A549 (cell line): ENCODE results near the gene RASSF6. TPM values are rescaled to one million over a fixed set of nuclear protein-coding genes. Genes with fewer than 3 reads are reported as not detected.
"Not testable (repeated sequence)": the region's sequence is repeated elsewhere in the genome, so short reads cannot be mapped to it uniquely, and the experiment has no call there.

Experiments
- ATAC-seq, 2 experiments: fragments of 200-7000 bp in 1 of 2; fragments of >200 bp in 1 of 2; cut with Nextera tagmentation in 1 of 2; cut with Tn5 transposase in 1 of 2; 3 replicates each; pipeline versions ENCODE4 v1.8.0 to v1.9.1; 2018 to 2020; ENCODE audit warnings: mild to moderate bottlenecking in 1 of 2, moderate library complexity in 1 of 2
- CTCF ChIA-PET: fragments of 300-600 bp; sonication (Branson Sonifier 250); formaldehyde crosslinking; extraction: SDS; loops from one replicate; lab custom pipeline; 2021; ENCODE audit warnings: antibody characterized with exemption, inconsistent platforms; lab: Yijun Ruan, JAX
- POLR2A ChIA-PET: fragments of 350-600 bp; formaldehyde crosslinking; extraction: SDS; loops from one replicate; lab custom pipeline; 2021; ENCODE audit warnings: antibody characterized with exemption, inconsistent platforms; lab: Yijun Ruan, JAX
- DNase-seq, 2 experiments: peaks; one replicate each; pipeline versions ENCODE4 v3.0.0 to v3.0.0-alpha.2; 2011 to 2016; ENCODE audit warnings: low read depth in 1 of 2, low spot score in 1 of 2
- FAIRE-seq: peaks from 2 replicates; lab custom pipeline; 2011; peaks lifted over from hg19 to GRCh38; lab: Jason Lieb, UNC
- H3K27ac ChIP-seq, 2 experiments: fragments of >200 bp; sonication (Bioruptor Twin); formaldehyde crosslinking; 3 replicates each; pipeline ENCODE4 v1.5.1; 2016 to 2017
- H3K4me1 ChIP-seq: fragments of >200 bp; sonication (Bioruptor Twin); formaldehyde crosslinking; 3 replicates; pipeline ENCODE4 v1.6.1; 2016
- H3K4me2 ChIP-seq: fragments of >200 bp; sonication (Bioruptor Twin); formaldehyde crosslinking; 3 replicates; pipeline ENCODE4 v1.6.1; 2016
- H3K4me3 ChIP-seq: fragments of >200 bp; sonication (Bioruptor Twin); formaldehyde crosslinking; 3 replicates; pipeline ENCODE4 v1.5.1; 2016
- H3K9me3 ChIP-seq: fragments of >200 bp; sonication (Bioruptor Twin); formaldehyde crosslinking; 3 replicates; pipeline ENCODE4 v1.6.1; 2016
- CBX8 ChIP-seq: fragments of 200-600 bp; sonication (generic); IDR thresholded peaks from 2 replicates; pipeline ENCODE4 v1.6.1; 2016
- CHD2 ChIP-seq: fragments of 150-350 bp; IDR thresholded peaks from 2 replicates; pipeline ENCODE4 v1.6.1; 2014; ENCODE audit warnings: low read length; ENCODE audit not compliant: partially characterized antibody
- CTCF ChIP-seq: fragments of >200 bp; sonication (Bioruptor Twin); formaldehyde crosslinking; IDR thresholded peaks from 3 replicates; pipeline ENCODE4 v1.5.1; 2016
- EHMT2 ChIP-seq: fragments of 200-600 bp; sonication (generic); IDR thresholded peaks from 2 replicates; pipeline ENCODE4 v1.6.1; 2016; ENCODE audit warnings: antibody characterized with exemption, low read depth, mild to moderate bottlenecking, moderate library complexity
- FOSB ChIP-seq: fragments of 250-450 bp; sonication (Bioruptor Pico); IDR thresholded peaks from 2 replicates; pipeline ENCODE4 v1.5.0; 2020; ENCODE audit warnings: mild to moderate bottlenecking, moderate library complexity
- GATA3 ChIP-seq: IDR thresholded peaks from 2 replicates; pipeline ENCODE4 v1.6.1; 2012; ENCODE audit warnings: borderline replicate concordance
- HEYL ChIP-seq: fragments of 250-450 bp; sonication (Bioruptor Pico); IDR thresholded peaks from 2 replicates; pipeline ENCODE4 v1.8.0; 2021; ENCODE audit warnings: mild to moderate bottlenecking, moderate library complexity
- HOXB13 ChIP-seq: fragments of 250-450 bp; sonication (Bioruptor Pico); IDR thresholded peaks from 2 replicates; pipeline ENCODE4 v1.5.0; 2020; ENCODE audit warnings: low read depth, mild to moderate bottlenecking, moderate library complexity
- HOXB5 ChIP-seq: fragments of 250-450 bp; sonication (Bioruptor Pico); IDR thresholded peaks from 2 replicates; pipeline ENCODE4 v1.5.0; 2020; ENCODE audit warnings: mild to moderate bottlenecking, moderate library complexity
- JUN ChIP-seq, 2 experiments: fragments of >200 bp; sonication (Bioruptor Twin); formaldehyde crosslinking; IDR thresholded peaks; 2 replicates in 1 of 2; 3 replicates in 1 of 2; pipeline ENCODE4 v1.6.1; 2016 to 2017
- KDM1A ChIP-seq: fragments of 200-600 bp; sonication (generic); IDR thresholded peaks from 2 replicates; pipeline ENCODE4 v1.6.1; 2016; ENCODE audit warnings: low read depth, mild to moderate bottlenecking
- KDM5A ChIP-seq: fragments of 200-600 bp; sonication (generic); IDR thresholded peaks from 2 replicates; pipeline ENCODE4 v1.6.1; 2016; ENCODE audit warnings: antibody characterized with exemption, mild to moderate bottlenecking
- MYC ChIP-seq: IDR thresholded peaks from 2 replicates; pipeline ENCODE4 v1.6.1; 2012; ENCODE audit warnings: mild to moderate bottlenecking, inconsistent platforms, low read length, improper control_type of control experiment, borderline replicate concordance
- NR3C1 ChIP-seq: fragments of >200 bp; sonication (Bioruptor Twin); formaldehyde crosslinking; IDR thresholded peaks from 3 replicates; pipeline ENCODE4 v1.6.1; 2017
- RAD21 ChIP-seq, 2 experiments: fragments of >200 bp in 1 of 2; sonication (Bioruptor Twin) in 1 of 2; formaldehyde crosslinking in 1 of 2; IDR thresholded peaks in 1 of 2; conservative IDR thresholded peaks in 1 of 2; 2 replicates in 1 of 2; 3 replicates in 1 of 2; pipeline ENCODE4 v1.6.1; 2012 to 2018; ENCODE audit warnings: inconsistent platforms in 1 of 2
- RFX5 ChIP-seq: fragments of 450-650 bp; IDR thresholded peaks from 2 replicates; pipeline ENCODE4 v1.7.1; 2014; ENCODE audit warnings: antibody characterized with exemption, mild to moderate bottlenecking, moderate library complexity
- SMC3 ChIP-seq: fragments of >200 bp; sonication (Bioruptor Twin); formaldehyde crosslinking; IDR thresholded peaks from 3 replicates; pipeline ENCODE4 v1.6.1; 2018; ENCODE audit warnings: inconsistent platforms
- SREBF2 ChIP-seq: fragments of 450-650 bp; IDR thresholded peaks from 2 replicates; pipeline ENCODE4 v1.6.1; 2014; ENCODE audit warnings: mild to moderate bottlenecking, moderate library complexity
- ZNF302 ChIP-seq: fragments of 250-450 bp; sonication (Bioruptor Pico); IDR thresholded peaks from 2 replicates; pipeline ENCODE4 v1.9.0; 2021; ENCODE audit warnings: inconsistent platforms, mild to moderate bottlenecking, moderate library complexity
- WGBS: methylation state at CpG from one replicate; pipeline ENCODE4 v1.1.6; 2017; ENCODE audit errors: missing lambda C conversion rate; 5-methylcytosine and 5-hydroxymethylcytosine counted together
- polyA plus RNA-seq, 4 experiments: library from polyadenylated mRNA; depleted of rRNA in 3 of 4; stranded (reverse); fragments of >200 nt; fragmentation: RNase III in 1 of 4; extraction: RNeasy Plus Mini Kit Qiagen cat#74134 plus additional on column Dnase treatment in 1 of 4; gene quantifications; 2 replicates in 3 of 4; 3 replicates in 1 of 4; pipeline ENCODE4 v1.2.3, GENCODE V29; 2011 to 2017
- TF ChIP-seq, protein P1 (sequence below): fragments of >200 bp; sonication (Bioruptor Twin); formaldehyde crosslinking; IDR thresholded peaks from 3 replicates; pipeline ENCODE4 v1.6.1; 2016
- TF ChIP-seq, protein P2 (sequence below): fragments of >200 bp; sonication (Bioruptor Twin); formaldehyde crosslinking; IDR thresholded peaks from 2 replicates; pipeline ENCODE4 v1.6.1; 2016
- TF ChIP-seq, protein P3 (sequence below): IDR thresholded peaks from 2 replicates; pipeline ENCODE4 v1.6.1; 2012

RASSF6 gene
- polyA plus RNA-seq, 2 of the 4 experiments (the other 2 are of a cell fraction), result 1.8 to 5.9 TPM

DNA sequence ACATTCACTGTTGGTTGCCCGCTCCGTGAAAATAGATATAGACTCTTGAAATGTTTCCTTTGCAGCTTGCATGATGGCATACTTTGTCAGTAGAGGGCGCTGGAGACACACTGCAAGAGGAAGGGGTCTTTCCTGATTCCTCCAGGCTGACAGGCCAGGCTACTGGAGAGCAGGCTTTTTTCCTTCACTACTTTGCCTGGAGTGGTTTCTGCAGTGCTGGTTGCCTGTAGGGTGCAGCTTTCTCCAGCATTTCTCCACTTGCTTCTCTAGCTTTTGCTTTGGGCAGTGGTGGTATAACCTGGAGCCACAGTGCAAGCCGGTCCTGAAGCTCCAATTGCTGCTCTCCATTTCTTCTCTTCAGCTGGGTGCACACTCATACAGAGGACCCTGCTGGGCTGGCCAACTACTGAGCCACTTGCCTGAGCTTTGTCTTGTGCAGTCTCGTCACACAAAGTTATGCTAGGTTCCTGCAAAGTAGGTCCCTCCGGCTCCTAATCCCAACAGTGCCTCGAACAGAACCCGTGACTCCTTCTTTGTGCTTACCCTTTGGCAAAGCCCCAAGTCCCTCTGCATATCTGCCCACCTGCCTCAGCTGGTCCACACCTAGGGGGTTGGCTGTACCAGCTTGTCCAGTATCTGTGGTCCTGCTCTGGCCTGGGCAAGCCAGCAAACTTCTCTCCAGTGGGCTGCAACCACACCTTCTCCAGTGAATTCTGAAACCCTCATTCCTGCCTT, 46.3 kb downstream of the RASSF6 start:
- Histone ChIP-seq H3K4me3 (no peak overlapping the region), H3K9me3 (no peaks in the 10 kb centered on the region), H3K4me1 (no peaks in the 10 kb centered on the region), H3K27ac (peak overlapping the region in 1 of 2 experiments; percentile 35; a peak in 2 of 6 replicates), H3K4me2 (no peak overlapping the region)
- DNase-seq (peak; percentile 7 to 74), ATAC-seq (peak; percentile 66 to 88; a peak in 5 of 6 replicates), FAIRE-seq (no peak)
- WGBS, result 80% methylated on average over 8 of the region's 8 CpGs
- ChIA-PET CTCF (interaction anchor here (0.6 to 3.2 kb wide), 29 partner anchors 10 to 564 kb away, joined by 3 to 57 read pairs (median 4); partner anchors contain the start of gene ANKRD17), POLR2A (no interaction called here)
- no peak for TF ChIP-seq HOXB5 (CRISPR knock-in tag)
- TF ChIP-seq RAD21 (conservative IDR thresholded peaks at IDR 0.05 in 1 of 2, IDR thresholded peaks at IDR 0.05 in 1 of 2), result peak; percentile 90
- TF ChIP-seq FOSB (CRISPR knock-in tag), result no peak
- no peak for TF ChIP-seq MYC
- no peak for TF ChIP-seq NR3C1
- TF ChIP-seq, protein P1, sequence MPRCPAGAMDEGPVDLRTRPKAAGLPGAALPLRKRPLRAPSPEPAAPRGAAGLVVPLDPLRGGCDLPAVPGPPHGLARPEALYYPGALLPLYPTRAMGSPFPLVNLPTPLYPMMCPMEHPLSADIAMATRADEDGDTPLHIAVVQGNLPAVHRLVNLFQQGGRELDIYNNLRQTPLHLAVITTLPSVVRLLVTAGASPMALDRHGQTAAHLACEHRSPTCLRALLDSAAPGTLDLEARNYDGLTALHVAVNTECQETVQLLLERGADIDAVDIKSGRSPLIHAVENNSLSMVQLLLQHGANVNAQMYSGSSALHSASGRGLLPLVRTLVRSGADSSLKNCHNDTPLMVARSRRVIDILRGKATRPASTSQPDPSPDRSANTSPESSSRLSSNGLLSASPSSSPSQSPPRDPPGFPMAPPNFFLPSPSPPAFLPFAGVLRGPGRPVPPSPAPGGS, result no peak
- TF ChIP-seq SMC3, result peak; percentile 88
- no peak for TF ChIP-seq ZNF302
- no peak for TF ChIP-seq HOXB13 (CRISPR knock-in tag)
- TF ChIP-seq, protein P2, sequence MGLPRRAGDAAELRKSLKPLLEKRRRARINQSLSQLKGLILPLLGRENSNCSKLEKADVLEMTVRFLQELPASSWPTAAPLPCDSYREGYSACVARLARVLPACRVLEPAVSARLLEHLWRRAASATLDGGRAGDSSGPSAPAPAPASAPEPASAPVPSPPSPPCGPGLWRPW, result no peak
- no peak for TF ChIP-seq EHMT2
- TF ChIP-seq SREBF2, result no peak
- TF ChIP-seq, protein P3, sequence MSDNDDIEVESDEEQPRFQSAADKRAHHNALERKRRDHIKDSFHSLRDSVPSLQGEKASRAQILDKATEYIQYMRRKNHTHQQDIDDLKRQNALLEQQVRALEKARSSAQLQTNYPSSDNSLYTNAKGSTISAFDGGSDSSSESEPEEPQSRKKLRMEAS, result no peak
- TF ChIP-seq CTCF, result peak; percentile 77
- no peak for TF ChIP-seq KDM1A
- no peak for TF ChIP-seq HEYL
- TF ChIP-seq CHD2, result no peak
- no peak for TF ChIP-seq GATA3
- TF ChIP-seq CBX8, result no peak
- no peak for TF ChIP-seq KDM5A
- no peak for TF ChIP-seq JUN (IDR thresholded peaks at IDR 0.05)
- no peak for TF ChIP-seq RFX5

DNA sequence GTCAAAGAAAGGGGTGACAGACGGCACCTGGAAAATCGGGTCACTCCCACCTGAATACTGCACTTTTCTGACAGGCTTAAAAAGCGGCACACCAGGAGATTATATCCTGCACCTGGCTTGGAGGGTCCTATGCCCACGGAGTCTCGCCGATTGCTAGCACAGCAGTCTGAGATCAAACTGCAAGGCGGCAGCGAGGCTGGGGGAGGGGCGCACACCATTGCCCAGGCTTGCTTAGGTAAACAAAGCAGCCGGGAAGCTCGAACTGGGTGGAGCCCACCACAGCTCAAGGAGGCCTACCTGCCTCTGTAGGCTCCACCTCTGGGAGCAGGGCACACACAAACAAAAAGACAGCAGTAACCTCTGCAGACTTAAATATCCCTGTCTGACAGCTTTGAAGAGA, 69.4 kb downstream of the RASSF6 start:
- H3K4me2 ChIP-seq, H3K4me1 ChIP-seq, H3K4me3 ChIP-seq, H3K27ac ChIP-seq, CTCF ChIA-PET, POLR2A ChIA-PET, ATAC-seq, DNase-seq, H3K9me3 ChIP-seq, FAIRE-seq: not testable (repeated sequence)
- WGBS, result 49% methylated on average over 5 of the region's 11 CpGs
